GM18858 (cell line): Measurements from ENCODE around the gene PIK3CB.
"Not testable (repeated sequence)": the region's sequence is repeated elsewhere in the genome, so short reads cannot be mapped to it uniquely, and the experiment has no call there.

Experiments
- ATAC-seq: cut with Tn5 transposase; IDR thresholded peaks from one replicate; pipeline ENCODE4 v1.9.1; 2021; ENCODE audit not compliant: unreplicated experiment

Gene PIK3CB

GRCh38 chr3:138768125-138768524 is 66.6 kb downstream of the PIK3CB start:
- no peak for ATAC-seq

GRCh38 chr3:138767498-138768104 is 67.1 kb downstream of the PIK3CB start:
- ATAC-seq = no peak

- ATAC-seq = no peak
Measured at GRCh38 chr3:138761002-138761401, 73.7 kb downstream of the PIK3CB start.

GRCh38 chr3:138748190-138748589 is 86.5 kb downstream of the PIK3CB start:
- no peak for ATAC-seq

- no peak for ATAC-seq
Measured at GRCh38 chr3:138747225-138747624, 87.5 kb downstream of the PIK3CB start.

- ATAC-seq = no peak
Measured at GRCh38 chr3:138740072-138740471, 94.7 kb downstream of the PIK3CB start.

- ATAC-seq = no peak
Measured at GRCh38 chr3:138732456-138732855, 102.3 kb downstream of the PIK3CB start.

- ATAC-seq = no peak
Measured at GRCh38 chr3:138726946-138727730, 107.6 kb downstream of the PIK3CB start.

- not testable (repeated sequence) for ATAC-seq
Measured at GRCh38 chr3:138726042-138726441, 108.7 kb downstream of the PIK3CB start.

GRCh38 chr3:138725116-138725515 is 109.6 kb downstream of the PIK3CB start:
- no peak for ATAC-seq

- ATAC-seq = no peak
Measured at GRCh38 chr3:138724443-138724842, 110.3 kb downstream of the PIK3CB start.

- ATAC-seq = no peak
Measured at GRCh38 chr3:138718849-138719248, 115.9 kb downstream of the PIK3CB start.

GRCh38 chr3:138717348-138717747 is 117.4 kb downstream of the PIK3CB start:
- peak; percentile 74 for ATAC-seq

- no peak for ATAC-seq
Measured at GRCh38 chr3:138712086-138712485, 122.6 kb downstream of the PIK3CB start.

- ATAC-seq = no peak
Measured at GRCh38 chr3:138705675-138706074, 129.1 kb downstream of the PIK3CB start.

GRCh38 chr3:138696666-138697370 is 137.9 kb downstream of the PIK3CB start:
- ATAC-seq = no peak

GRCh38 chr3:138694287-138695007 is 140.3 kb downstream of the PIK3CB start:
- ATAC-seq = no peak

- ATAC-seq = no peak
Measured at GRCh38 chr3:138692152-138692551, 142.6 kb downstream of the PIK3CB start.

- ATAC-seq = no peak
Measured at GRCh38 chr3:138691351-138691750, 143.4 kb downstream of the PIK3CB start.

- no peak for ATAC-seq
Measured at GRCh38 chr3:138690036-138690435, 144.7 kb downstream of the PIK3CB start.

GRCh38 chr3:138688871-138689299 is 145.8 kb downstream of the PIK3CB start:
- ATAC-seq = no peak
